DND-41 (cell line): ENCODE results near the gene TCF12.

Experiments
- CTCF ChIP-seq: IDR thresholded peaks from 2 replicates; pipeline ENCODE4 v1.5.1; 2012; ENCODE audit warnings: borderline replicate concordance, low read length, moderate library complexity, mild to moderate bottlenecking; ENCODE audit not compliant: poor library complexity, severe bottlenecking; ENCODE audit errors: extremely low read depth
- EZH2 ChIP-seq: IDR thresholded peaks from 3 replicates; pipeline ENCODE4 v1.6.1; 2012; ENCODE audit warnings: borderline replicate concordance, low read depth, mild to moderate bottlenecking, moderate library complexity, low read length, inconsistent platforms; ENCODE audit not compliant: severe bottlenecking

DNA sequence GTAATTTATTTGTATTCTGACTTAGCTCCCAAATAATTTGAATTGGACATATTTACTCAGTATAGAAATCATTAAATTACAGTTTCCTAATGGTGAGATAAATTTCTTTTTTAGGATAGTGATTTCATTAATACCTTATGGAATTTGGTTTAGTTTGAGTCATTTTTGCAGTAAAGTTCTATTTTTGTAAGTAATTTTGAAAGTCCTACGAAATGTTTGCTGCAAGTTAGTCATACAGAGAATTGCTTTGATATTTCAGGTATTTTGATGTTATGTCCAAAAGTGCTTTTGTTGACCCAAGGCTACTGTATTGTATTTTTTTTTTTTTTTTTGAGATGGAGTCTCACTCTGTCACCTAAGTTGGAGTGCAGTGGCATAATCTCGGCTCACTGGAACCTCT is 41.7 kb downstream of the TCF12 start:
- TF ChIP-seq EZH2 (no peak), CTCF (no peak)
